ENCODE measurements around the gene SIDT1. TPM values are rescaled to one million over a fixed set of nuclear protein-coding genes. Genes with fewer than 3 reads are reported as not detected.
"Not testable (repeated sequence)": the region's sequence is repeated elsewhere in the genome, so short reads cannot be mapped to it uniquely, and the experiment has no call there.

Gene SIDT1
- total RNA-seq, 1 donor from 2014 or later = 3.1 TPM

DNA sequence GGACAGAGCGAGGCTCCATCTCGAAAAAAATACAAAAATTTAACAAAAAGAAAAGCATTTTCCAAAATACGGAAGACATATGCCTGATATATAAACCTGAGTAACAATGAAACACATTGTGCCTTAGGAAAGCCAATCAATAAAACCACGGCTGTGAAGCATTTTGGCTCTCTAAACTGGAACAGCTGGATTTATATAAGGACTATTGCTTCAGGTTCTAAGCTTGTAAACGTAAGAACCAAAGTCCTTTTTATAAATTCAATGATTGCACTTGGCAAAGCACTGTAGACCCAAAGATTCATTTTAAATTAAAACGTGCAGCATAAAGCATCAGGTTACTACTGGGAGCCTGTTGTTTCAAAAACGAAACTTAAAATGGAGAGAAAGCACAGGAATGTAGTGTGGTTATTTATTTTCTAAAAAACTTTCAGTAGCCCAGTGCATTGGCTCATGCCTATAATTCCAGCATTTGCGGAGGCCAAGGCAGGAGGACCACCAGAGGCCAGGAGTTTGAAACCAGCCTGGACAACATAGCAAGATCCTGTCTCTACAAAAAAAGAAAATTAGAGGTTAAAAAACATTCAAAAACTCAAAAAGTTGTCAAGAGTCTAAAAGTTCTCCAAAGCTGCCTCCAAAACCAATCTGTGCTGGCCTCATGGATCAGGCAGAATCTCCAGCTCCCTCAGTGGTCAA lies 102.6 kb downstream of the SIDT1 start:
- peak; percentile 52 for DNase-seq

DNA sequence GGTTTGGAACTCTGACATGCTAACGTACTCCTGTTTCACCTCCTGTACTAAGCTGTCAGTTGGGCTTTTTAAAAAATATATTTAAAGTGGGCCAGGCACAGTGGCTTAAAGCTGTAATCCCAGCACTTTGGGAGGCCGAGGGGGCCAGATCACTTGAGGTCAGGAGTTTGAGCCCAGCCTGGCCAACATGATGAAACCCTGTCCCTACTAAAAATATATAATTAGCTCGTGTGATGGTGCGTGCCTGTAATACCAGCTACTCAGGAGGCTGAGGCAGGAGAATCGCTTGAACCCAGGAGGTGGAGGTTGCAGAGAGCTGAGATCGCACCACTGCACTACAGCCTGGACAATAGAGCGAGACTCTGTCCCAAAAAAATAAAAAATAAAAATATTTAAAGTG lies 103.7 kb downstream of the SIDT1 start:
- not testable (repeated sequence) for DNase-seq

DNA sequence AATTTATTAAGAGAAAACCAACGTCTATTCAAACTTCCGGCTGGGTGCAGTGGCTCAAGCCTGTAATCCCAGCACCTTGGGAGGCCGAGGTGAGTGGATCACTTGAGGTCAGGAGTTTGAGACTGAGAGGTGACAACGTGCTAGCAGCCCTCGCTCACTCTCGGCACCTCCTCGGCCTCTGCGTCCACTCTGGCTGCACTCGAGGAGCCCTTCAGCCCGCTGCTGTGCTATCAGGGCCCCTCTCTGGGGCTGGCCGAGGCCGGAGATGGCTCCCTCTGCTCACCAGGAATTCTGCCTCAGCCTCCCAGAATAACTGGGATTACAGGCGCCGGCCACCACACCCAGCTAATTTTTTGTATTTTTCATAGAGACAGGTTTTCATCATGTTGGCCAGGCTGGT lies 105.4 kb downstream of the SIDT1 start:
- no peak for DNase-seq

DNA sequence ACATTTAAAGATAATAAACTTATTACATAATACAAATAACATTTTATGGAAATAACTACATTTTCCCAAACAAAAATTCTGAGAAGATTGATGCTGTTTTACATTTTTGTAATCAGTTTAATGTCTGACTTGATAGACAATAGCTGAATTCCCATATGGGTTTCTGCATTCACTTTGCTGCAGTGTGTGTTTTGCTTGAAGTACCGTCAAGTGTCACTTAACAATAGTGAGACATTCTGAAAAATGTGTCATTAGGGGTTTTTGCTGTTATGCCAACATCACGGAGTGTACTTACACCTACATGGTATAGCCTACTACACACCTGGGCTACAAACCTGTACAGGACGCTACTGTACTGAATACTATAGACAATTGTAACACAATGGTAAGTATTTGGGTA lies 106.6 kb downstream of the SIDT1 start:
- no peak for DNase-seq

DNA sequence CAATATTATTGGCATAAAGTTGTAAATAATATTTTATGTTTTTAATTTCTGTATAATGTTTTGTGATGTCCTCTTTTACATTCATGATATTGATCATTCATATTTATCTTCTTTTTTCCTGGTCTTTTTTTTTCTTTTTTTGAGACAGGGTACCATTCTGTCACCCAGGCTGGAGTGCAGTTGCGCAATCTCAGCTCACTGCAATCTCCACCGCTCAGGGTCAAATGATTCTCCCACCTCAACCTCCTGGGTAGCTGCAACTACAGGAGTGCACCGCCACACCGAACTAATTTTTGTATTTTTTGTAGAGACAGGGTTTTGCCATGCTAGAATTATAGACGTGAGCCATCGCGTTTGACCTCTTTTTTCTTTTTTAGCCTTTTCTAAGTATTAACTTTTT lies 111.2 kb downstream of the SIDT1 start:
- DNase-seq = no peak

DNA sequence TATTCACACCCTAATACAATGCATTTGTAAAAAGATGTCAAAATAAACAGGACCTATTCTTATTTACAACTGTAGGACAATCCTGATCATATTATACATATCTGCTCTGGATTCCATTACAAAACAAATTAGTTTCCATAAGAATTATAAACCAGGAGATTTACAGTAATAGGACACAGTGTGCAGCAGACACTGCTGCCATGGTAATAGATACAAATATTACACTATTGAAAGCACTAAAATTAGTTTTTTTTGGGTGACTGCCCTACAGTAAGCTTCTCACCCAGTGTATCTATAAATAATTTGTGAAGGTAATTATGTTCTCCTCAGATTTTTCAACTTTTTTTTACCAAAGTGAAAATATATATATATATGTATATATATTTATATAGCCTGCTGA lies 116.2 kb downstream of the SIDT1 start:
- no peak for DNase-seq

DNA sequence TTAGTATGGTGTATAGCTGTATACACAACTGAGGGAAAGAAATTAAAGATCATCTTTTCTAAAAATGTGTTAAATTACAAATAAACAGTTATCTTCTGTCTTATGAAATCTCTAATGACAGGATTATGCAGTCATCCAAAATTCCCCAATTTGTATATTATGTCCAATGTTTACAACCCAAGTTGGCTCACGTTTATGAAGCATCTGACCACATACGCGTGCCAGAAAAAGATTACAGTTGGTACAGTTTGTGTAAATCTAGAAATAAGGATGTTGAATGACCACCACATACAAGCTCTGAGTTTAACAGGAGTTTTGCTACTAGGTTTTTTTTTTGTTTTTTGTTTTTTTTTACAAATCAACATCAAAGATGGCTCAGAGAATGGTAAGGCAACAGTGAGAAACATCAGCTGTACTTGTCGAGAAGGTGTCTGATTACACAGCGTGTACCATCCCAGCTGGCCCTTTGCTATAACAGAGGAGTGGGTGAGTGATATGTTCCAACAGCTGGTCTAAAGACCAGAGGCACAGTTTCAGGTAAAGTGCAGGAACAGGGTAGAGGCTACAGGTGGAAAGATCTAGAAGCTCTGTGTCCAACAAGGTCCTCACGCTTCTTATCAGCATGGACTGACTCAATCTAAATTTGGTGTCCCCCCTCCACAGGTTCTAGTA lies 117.0 kb downstream of the SIDT1 start:
- DNase-seq = peak; percentile 75

DNA sequence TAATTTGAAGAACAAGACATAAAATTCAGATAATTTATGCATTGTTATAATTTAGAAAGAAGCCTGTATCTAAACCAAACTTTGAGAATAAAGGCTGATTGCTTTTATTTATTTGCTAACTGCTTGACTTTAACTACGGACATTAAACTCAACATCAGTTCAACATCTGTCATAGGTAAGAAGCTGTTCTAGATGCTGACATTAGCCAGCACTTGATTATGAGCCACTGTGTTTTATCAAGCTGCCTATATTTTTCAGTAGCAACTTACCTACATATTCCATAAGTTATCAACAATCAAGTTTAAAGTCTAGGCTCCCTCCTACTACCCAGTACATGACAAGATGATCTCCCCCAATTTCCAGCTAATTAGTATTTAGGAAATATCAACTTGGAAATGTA lies 122.0 kb downstream of the SIDT1 start:
- no peak for DNase-seq

DNA sequence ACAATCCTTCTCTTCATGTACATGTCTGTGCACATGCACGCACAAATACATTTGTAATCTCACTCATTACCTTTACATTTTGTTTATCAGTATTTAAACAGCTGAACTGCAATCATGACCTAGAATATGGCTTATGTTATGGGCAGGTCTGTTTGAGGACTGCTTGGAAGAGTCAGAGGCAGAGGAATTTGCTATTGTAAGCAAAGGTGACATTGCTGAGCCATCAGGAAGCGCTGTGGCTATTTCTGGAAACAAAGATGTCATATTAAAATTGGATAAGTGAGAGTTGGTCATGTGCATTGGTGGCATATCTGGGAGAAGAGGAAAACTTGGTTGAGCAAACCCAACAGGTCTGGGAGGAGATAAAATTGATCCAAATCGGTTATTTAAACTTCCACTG lies 122.5 kb downstream of the SIDT1 start:
- DNase-seq = no peak

DNA sequence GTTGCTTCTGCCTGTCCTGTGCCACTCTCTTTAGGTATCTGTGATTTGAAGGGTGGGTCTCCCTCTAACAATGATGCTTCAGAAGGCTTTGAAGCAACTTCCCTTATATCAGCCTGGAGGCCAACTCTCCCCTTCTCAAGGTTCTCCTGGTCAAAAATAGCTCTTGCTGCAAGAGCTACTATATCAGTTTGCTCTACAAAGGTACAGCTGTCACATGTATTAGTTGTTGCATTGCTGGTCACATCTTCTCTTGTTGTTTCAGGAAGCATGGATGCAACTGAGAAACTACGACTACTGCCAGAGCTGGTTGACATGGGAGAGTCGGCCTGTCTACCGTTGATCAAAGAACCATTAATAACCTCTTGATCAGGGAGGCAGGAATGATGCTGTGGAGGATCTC lies 125.8 kb downstream of the SIDT1 start:
- peak; percentile 37 for DNase-seq

DNA sequence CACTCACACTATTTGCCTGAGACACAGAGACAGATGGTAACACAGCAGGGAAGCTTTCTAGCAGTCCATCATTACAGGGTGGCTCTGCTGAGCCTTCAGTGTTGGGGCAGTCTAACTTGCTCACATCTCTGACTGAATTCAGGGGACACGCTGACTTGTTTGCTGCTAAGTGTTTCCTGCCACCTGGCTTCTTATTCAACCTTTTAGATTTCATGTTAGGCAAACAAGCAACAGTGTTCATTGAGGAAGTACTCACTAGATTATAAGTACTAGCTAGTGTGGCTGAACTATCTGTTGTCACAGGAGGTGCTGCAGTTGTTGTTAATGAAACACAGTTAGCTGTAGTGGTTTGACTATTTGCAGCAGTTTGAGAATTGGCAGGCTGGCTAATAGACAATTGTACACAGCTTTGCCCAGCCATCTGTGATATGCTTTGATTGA lies 126.8 kb downstream of the SIDT1 start:
- no peak for DNase-seq

DNA sequence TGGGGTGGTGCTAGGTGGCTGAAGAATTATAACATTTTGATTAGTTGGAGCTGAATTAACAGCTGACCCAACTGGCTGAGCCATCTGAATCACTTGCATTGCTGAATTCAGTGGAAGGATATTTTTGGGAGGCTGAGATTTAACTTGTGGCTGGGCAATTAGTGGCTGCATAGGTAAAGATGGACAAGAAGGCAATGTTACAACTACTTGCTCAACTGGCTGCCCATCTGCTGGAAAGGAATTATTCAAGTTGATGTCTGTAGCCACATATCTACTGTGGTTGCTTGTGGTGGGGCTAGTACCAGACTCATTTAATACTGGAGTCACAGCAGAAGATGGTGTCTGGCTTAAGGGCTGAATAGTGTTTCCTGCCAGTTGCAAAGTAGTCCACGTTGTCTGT lies 127.6 kb downstream of the SIDT1 start:
- DNase-seq = no peak

DNA sequence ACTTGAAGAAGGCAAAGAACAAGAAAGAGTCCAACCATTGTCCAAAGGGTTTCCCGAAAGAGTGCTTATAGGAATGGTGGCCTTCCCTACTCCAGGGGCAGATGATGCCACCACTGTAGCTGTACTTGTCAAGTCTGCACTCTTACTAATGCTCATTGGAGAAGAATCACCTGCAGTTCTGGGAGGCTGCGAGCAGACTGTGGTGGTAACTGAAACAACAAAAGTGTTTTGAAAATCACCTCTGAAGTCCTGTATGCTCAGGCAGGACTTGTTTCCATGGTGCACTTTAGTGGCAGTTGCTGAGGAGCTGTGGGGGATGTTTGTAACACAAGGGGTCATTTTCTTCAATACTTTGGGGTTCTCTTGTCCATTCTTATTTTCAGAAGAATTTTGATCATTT lies 128.1 kb downstream of the SIDT1 start:
- no peak for DNase-seq

DNA sequence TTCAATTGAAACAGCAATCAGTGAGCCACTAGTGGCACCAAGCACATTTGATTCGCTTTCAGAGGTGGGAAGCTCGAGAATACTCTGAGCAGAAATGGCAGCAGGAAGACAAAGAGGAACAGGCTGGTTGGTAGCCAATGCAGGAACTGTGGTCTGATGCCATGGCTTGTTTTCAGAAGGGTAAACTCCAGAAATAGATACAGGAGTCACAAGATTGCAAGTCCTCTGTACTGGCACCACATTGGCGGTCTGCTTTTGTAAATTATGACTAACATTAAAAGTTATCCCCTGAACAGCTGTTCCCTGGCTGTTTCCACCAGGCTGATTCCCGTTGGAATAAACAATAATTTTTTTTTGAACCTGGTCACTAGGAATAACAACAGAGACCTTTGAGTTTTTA lies 128.5 kb downstream of the SIDT1 start:
- peak; percentile 52 for DNase-seq

DNA sequence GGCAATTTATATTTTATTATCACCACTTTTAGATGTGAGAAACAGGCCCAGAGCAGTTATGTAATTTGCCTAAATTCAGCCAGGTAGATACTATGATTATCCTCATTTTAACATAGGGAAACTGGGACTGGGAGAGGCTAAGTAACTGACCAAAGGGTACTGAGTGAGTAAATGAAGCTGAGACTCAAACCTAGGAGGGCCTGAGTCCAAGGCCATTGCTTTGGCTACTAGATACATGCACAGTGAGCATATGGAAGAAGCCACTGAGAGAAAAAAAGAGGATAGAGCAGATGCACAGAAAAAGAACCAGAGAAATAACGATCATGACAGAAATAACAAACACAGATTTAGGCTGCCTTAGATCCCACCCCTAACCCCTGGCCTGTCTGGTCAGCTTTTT lies 130.5 kb downstream of the SIDT1 start:
- no peak for DNase-seq

DNA sequence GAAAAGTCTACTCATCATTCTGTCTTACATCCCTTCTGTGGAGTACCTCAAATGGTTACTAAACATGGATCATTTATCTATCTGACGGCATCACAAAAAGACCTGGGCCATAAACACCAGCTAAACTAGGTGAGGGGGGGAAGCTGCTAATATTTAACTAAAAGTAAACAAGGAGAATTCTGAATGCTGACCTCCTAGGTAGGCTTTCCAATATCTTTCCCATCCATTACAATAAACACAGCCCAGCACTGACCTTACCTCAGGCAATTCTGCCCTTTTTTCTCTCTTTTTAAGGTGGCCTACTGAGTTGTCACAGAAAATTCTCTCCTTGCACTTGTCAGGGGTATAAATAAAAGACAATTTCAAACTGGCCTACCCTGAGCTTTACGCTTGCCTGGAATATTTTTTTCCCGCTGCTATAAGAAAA lies 131.0 kb downstream of the SIDT1 start:
- no peak for DNase-seq

DNA sequence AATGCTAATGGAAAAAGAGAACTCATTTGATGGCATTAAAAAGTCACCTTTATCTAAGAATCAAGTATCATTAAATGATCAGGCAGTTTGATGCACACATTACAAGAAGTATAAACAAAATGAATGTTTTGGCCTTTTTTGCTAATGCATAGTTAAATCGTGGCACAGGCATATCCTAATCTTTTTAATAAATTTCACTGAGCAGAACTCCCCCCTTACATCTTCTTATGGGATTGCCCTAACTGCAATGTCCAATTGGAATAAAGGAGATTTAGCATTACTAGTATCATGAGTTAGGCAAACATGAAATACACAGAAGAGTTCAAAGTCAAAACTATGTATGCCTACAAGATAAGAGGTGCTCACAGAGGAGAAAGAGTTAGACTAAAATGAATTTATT lies 131.4 kb downstream of the SIDT1 start:
- DNase-seq = no peak

DNA sequence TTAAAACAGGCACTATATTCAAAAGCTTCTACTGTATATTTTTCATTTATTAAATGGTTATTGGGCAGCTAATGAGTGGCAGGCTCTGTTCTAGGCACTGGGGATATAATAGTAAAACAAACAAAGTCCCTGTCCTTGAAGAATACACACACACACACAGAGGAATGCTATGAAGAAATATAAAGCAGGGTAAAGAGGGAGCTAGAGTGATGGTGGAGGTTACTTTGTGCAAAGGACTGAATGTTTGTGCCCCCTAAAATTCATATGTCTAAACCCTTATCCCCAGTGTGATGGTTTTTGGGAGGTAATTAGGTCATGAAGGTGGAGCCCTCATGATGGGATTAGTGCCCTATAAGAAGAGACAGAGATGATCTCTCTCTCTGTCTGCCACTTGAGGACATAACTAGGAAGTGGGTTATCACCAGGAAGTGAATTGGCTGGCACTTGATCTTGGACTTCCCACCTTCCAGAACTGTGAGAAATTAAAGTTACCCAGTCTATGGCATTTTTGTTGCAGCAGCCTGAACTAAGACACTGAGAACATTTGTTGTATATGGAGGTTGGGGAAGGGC lies 132.3 kb downstream of the SIDT1 start:
- no peak for DNase-seq

DNA sequence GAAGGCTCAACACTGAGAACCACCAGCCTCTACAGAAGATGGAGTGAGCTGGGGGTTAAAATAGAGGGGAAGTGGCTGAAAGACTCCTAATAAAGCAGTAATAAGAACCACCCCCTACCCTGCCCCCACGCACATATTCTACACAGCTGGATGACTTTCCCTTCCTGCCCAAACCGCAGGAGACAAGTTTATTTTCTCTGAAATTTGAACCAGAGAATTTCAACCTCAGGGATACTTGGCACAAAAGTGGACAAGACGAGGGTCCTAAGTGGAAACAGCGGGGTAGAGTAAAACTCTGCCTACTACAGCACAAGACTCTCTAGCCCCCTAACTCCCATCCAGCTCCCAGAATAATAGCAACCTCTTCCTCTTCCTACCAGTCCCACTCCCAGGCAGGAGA lies 135.7 kb downstream of the SIDT1 start:
- DNase-seq = no peak

DNA sequence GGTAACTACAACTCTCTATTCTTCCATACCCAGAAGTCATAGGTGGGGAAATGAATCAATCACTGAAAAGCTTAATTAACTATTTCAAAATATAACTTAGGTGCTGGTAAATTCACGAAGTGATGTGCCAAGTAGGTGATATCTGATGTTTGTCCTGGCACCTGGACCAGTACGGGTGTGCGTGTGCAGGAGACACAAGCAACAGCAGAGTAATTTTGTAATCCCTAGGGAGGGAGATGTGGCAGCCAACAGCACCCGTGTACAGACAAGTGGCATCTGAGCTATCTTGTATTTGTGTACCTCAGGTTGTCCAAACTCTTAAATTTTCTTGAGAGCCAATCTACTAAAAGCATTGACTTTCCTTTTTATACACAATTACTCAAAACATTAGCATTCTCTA lies 141.2 kb downstream of the SIDT1 start:
- DNase-seq = no peak

DNA sequence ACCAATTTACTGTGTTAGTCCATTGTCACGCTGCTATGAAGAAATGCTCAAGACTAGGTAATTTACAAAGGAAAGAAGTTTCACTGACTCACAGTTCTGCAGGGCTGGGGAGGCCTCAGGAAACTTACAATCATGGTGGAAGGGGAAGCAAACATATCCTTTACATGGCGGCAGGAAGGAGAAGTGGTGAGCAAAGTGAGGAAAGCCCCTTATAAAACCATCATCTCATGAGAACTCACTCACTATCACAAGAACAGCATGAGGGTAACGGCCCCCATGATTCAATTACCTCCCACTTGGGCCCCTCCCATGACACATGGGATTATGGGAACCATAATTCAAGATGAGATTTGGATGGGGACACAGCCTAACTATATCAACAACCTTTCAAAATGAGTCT lies 143.9 kb downstream of the SIDT1 start:
- DNase-seq = no peak

DNA sequence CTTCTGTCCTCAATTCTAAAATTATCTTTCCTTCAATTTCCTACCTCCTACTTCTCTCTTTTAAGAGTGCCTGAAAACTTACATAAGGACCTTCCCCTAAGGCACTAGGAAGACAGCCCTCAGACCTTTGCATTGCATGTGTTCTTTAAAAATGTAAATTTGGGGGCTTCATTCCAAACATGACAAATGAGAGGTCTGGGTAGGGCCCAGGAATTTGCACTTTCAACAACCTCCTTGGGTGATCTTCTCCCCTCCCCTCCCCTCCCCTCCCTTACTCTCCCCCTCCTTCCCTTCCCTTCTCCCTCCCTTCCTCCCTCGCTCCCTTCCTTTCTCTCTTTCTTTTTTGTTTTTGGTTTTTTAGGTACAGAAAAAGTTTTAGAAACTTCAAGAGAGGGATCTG lies 145.4 kb downstream of the SIDT1 start:
- DNase-seq = no peak

DNA sequence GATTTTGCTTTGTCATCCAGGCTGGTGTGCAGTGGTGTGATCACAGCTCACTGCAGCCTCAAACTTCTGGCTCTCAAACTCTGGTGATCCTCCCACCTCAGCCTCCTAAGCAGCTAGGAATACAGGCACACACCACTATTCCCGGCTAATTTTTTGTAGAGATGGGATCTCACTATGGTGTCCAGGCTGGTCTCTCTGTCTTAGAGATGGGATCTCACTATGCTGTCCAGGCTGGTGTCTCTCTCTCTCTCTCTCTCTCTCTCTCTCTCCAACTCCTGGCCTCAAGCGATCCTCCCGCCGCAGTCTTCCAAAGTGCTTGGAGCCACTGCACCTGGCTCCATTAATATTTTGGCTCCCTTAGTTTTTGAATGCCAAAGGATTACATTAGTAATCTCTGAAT lies 146.4 kb downstream of the SIDT1 start:
- no peak for DNase-seq

Data from tongue (tissue), 2 donors.